CD4-positive, alpha-beta T cell treated with Interleukin-4 for 4 hours (primary cell): Measurements from ENCODE around the gene ITIH3.

Source experiments
- DNase-seq: peaks from one replicate; pipeline ENCODE4 v3.0.0-alpha.2; 2020

The ITIH3 gene

GRCh38 chr3:52779011-52779836 is 15.4 kb upstream of the ITIH3 start:
- peak; percentile 4 for DNase-seq

GRCh38 chr3:52779837-52780585 is 14.6 kb upstream of the ITIH3 start:
- no peak for DNase-seq

GRCh38 chr3:52781741-52782140 is 12.9 kb upstream of the ITIH3 start:
- no peak for DNase-seq

- no peak for DNase-seq
Measured at GRCh38 chr3:52782412-52783210, 12.0 kb upstream of the ITIH3 start.

- no peak for DNase-seq
Measured at GRCh38 chr3:52783211-52783555, 11.4 kb upstream of the ITIH3 start.

- DNase-seq, result no peak
Measured at GRCh38 chr3:52784021-52784621, 10.5 kb upstream of the ITIH3 start.

GRCh38 chr3:52784931-52785590 is 9.5 kb upstream of the ITIH3 start:
- no peak for DNase-seq

- DNase-seq, result no peak
Measured at GRCh38 chr3:52786330-52787215, 8.0 kb upstream of the ITIH3 start.

GRCh38 chr3:52787246-52787645 is 7.3 kb upstream of the ITIH3 start:
- no peak for DNase-seq

GRCh38 chr3:52787672-52788625 is 6.6 kb upstream of the ITIH3 start:
- DNase-seq, result no peak

GRCh38 chr3:52788890-52789745 is 5.5 kb upstream of the ITIH3 start:
- no peak for DNase-seq

GRCh38 chr3:52789746-52790040 is 4.9 kb upstream of the ITIH3 start:
- no peak for DNase-seq

GRCh38 chr3:52790337-52790736 is 4.3 kb upstream of the ITIH3 start:
- DNase-seq, result no peak

- no peak for DNase-seq
Measured at GRCh38 chr3:52790741-52791140, 3.9 kb upstream of the ITIH3 start.

GRCh38 chr3:52791366-52791765 is 3.2 kb upstream of the ITIH3 start:
- DNase-seq, result no peak

- DNase-seq, result no peak
Measured at GRCh38 chr3:52791928-52792327, 2.7 kb upstream of the ITIH3 start.

- no peak for DNase-seq
Measured at GRCh38 chr3:52792413-52792812, 2.2 kb upstream of the ITIH3 start.

GRCh38 chr3:52792961-52793695 is 1.5 kb upstream of the ITIH3 start:
- no peak for DNase-seq
